Measurements from ENCODE around the gene ABCB4. TPM values are rescaled to one million over a fixed set of nuclear protein-coding genes. Genes with fewer than 3 reads are reported as not detected.
A peak's percentile ranks its signal among the peaks of the same experiment; 100 is the strongest.

ABCB4 gene
- total RNA-seq, 4 donors from 2014 or later: 0.42 to 6.5 (median 1.1) TPM

- H3K27me3 ChIP-seq: no peaks in the 10 kb centered on the region
- H3K27ac ChIP-seq: no peak overlapping the region
- no peaks in the 10 kb centered on the region for H3K36me3 ChIP-seq
- no peaks in the 10 kb centered on the region for H3K4me1 ChIP-seq
- H3K9me3 ChIP-seq: no peaks in the 10 kb centered on the region
- WGBS, 2 donors (ENCODE audit: low coverage in 1 of 2): 86 to 95% methylated on average over 1 to 2 of the region's 4 CpGs
- H3K4me3 ChIP-seq: no peak overlapping the region
- ATAC-seq: no peak
- TF ChIP-seq POLR2A (IDR thresholded peaks at IDR 0.05): no peak
- no peak for TF ChIP-seq POLR2AphosphoS5 (IDR thresholded peaks at IDR 0.05)
Observed at GRCh38 chr7:87420173-87420572, 55.3 kb downstream of the ABCB4 start.

- ATAC-seq: peak; percentile 44
- no peak overlapping the region for H3K4me3 ChIP-seq
- H3K36me3 ChIP-seq: no peaks in the 10 kb centered on the region
- no peaks in the 10 kb centered on the region for H3K27me3 ChIP-seq
- WGBS, 2 donors (ENCODE audit: low coverage in 1 of 2): 44 to 48% methylated on average over 5 of the region's 5 CpGs
- H3K4me1 ChIP-seq: no peaks in the 10 kb centered on the region
- TF ChIP-seq POLR2A (IDR thresholded peaks at IDR 0.05) (no peak), CTCF (IDR thresholded peaks at IDR 0.05) (peak; percentile 43 to 71 (median 68))
- no peaks in the 10 kb centered on the region for H3K9me3 ChIP-seq
- H3K27ac ChIP-seq: no peak overlapping the region
Observed at GRCh38 chr7:87416682-87417587, 58.5 kb downstream of the ABCB4 start.

- Histone ChIP-seq H3K27ac (no peak overlapping the region), H3K27me3 (no peaks in the 10 kb centered on the region), H3K4me3 (no peak overlapping the region), H3K36me3 (no peaks in the 10 kb centered on the region), H3K4me1 (no peaks in the 10 kb centered on the region), H3K9me3 (no peaks in the 10 kb centered on the region)
- no peak for ATAC-seq
- no peak for TF ChIP-seq EP300 (IDR thresholded peaks at IDR 0.05)
- 80 to 89% methylated on average over 1 to 2 of the region's 2 CpGs for WGBS, 2 donors (ENCODE audit: low coverage in 1 of 2)
Observed at GRCh38 chr7:87414794-87415188, 60.7 kb downstream of the ABCB4 start.

- Histone ChIP-seq H3K9me3 (no peaks in the 10 kb centered on the region), H3K27me3 (no peaks in the 10 kb centered on the region), H3K4me3 (no peak overlapping the region), H3K36me3 (no peaks in the 10 kb centered on the region), H3K27ac (no peak overlapping the region), H3K4me1 (no peaks in the 10 kb centered on the region)
- no peak for ATAC-seq
- 62 to 68% methylated on average over 4 of the region's 4 CpGs for WGBS, 2 donors (ENCODE audit: low coverage in 1 of 2)
- TF ChIP-seq POLR2A (IDR thresholded peaks at IDR 0.05) (no peak), CTCF (IDR thresholded peaks at IDR 0.05) (no peak), POLR2AphosphoS5 (IDR thresholded peaks at IDR 0.05) (no peak), EP300 (IDR thresholded peaks at IDR 0.05) (no peak)
Observed at GRCh38 chr7:87413951-87414793, 61.3 kb downstream of the ABCB4 start.

- ATAC-seq: peak; percentile 14
- 61 to 83% methylated on average over 1 of the region's 1 CpG for WGBS, 2 donors (ENCODE audit: low coverage in 1 of 2)
Observed at GRCh38 chr7:87413029-87413428, 62.5 kb downstream of the ABCB4 start.

More at GRCh38 chr7:87413029-87413428, 62.5 kb downstream of the ABCB4 start:
- TF ChIP-seq CTCF (IDR thresholded peaks at IDR 0.05) (no peak), POLR2A (IDR thresholded peaks at IDR 0.05) (no peak), EP300 (IDR thresholded peaks at IDR 0.05) (no peak), POLR2AphosphoS5 (IDR thresholded peaks at IDR 0.05) (no peak)
- no peaks in the 10 kb centered on the region for H3K36me3 ChIP-seq
- H3K4me3 ChIP-seq: no peak overlapping the region
- H3K9me3 ChIP-seq: no peaks in the 10 kb centered on the region
- H3K27ac ChIP-seq: no peak overlapping the region
- H3K4me1 ChIP-seq: no peaks in the 10 kb centered on the region
- H3K27me3 ChIP-seq: no peaks in the 10 kb centered on the region
